B cell (primary cell): ENCODE measurements around the gene CAMTA1. TPM values are rescaled to one million over a fixed set of nuclear protein-coding genes. Genes with fewer than 3 reads are reported as not detected.

Experiments used
- ATAC-seq: fragments of 200-7000 bp; cut with Tn5 transposase; one replicate; pipeline ENCODE4 v1.10.0; 2021; ENCODE audit warnings: low read depth, mild to moderate bottlenecking, moderate number of reproducible peaks, moderate library complexity
- CTCF ChIA-PET: fragments of 350-600 bp; sonication (Branson Sonifier 250); formaldehyde crosslinking; loops from one replicate; lab custom pipeline; 2021; ENCODE audit warnings: antibody characterized with exemption, inconsistent platforms; lab: Charles Lee
- POLR2A ChIA-PET: fragments of 350-600 bp; sonication (Branson Sonifier 250); formaldehyde crosslinking; loops from one replicate; lab custom pipeline; 2021; ENCODE audit warnings: antibody characterized with exemption; lab: Charles Lee
- DNase-seq: peaks from one replicate; pipeline ENCODE4 v3.0.0; 2013
- H2AFZ ChIP-seq: 2 replicates; pipeline ENCODE4 v1.6.1; 2012; ENCODE audit warnings: mild to moderate bottlenecking, low read depth, low read length; ENCODE audit not compliant: insufficient read depth, poor library complexity, severe bottlenecking
- H3K27ac ChIP-seq, 2 donors: 1 replicate in 1 of 2; 2 replicates in 1 of 2; pipeline ENCODE4 v1.5.1; 2012 to 2013; ENCODE audit warnings: low read length in 2 of 2, mild to moderate bottlenecking in 2 of 2, moderate library complexity in 1 of 2
- H3K27me3 ChIP-seq, 4 experiments: fragments of 200-600 bp in 1 of 4; sonication (generic) in 1 of 4; replicated peaks in 1 of 4; 1 replicate in 2 of 4; 2 replicates in 2 of 4; pipeline versions ENCODE4 v1.6.1 to v1.7.0; 2013 to 2016; ENCODE audit warnings: low read length in 3 of 4, mild to moderate bottlenecking in 2 of 4, mixed read lengths in 1 of 4, moderate library complexity in 1 of 4; ENCODE audit not compliant: insufficient read depth in 4 of 4, control insufficient read depth in 3 of 4; ENCODE audit errors: control extremely low read depth in 1 of 4
- H3K36me3 ChIP-seq, 2 experiments: replicated peaks in 1 of 2; 1 replicate in 1 of 2; 2 replicates in 1 of 2; pipeline versions ENCODE4 v1.6.1 to v1.7.1; 2013; ENCODE audit warnings: low read length in 1 of 2; ENCODE audit not compliant: insufficient read depth in 2 of 2, control insufficient read depth in 1 of 2; ENCODE audit errors: control extremely low read depth in 1 of 2, extremely low read depth in 1 of 2
- H3K4me1 ChIP-seq, 2 donors: fragments of 200-600 bp in 1 of 2; sonication (generic) in 1 of 2; 1 replicate in 1 of 2; 2 replicates in 1 of 2; pipeline versions ENCODE4 v1.5.1 to v1.6.1; 2013 to 2017; ENCODE audit warnings: low read length in 2 of 2; ENCODE audit not compliant: control insufficient read depth in 2 of 2, insufficient read depth in 2 of 2
- H3K4me2 ChIP-seq: replicated peaks from 2 replicates; pipeline ENCODE3; 2012; ENCODE audit warnings: mild to moderate bottlenecking, low read depth, low read length; ENCODE audit not compliant: poor library complexity, severe bottlenecking
- H3K4me3 ChIP-seq, 5 experiments: fragments of 200-600 bp in 1 of 5; sonication (generic) in 1 of 5; 1 replicate in 3 of 5; 2 replicates in 2 of 5; pipeline versions ENCODE4 v1.5.1 to v1.7.0; 2011 to 2016; ENCODE audit warnings: low read length in 4 of 5, mild to moderate bottlenecking in 4 of 5, low read depth in 2 of 5, control low read depth in 1 of 5, moderate library complexity in 1 of 5; ENCODE audit not compliant: insufficient read depth in 1 of 5; ENCODE audit errors: control extremely low read depth in 1 of 5, extremely low read depth in 1 of 5
- H3K79me2 ChIP-seq: fragments of 200-600 bp; sonication (generic); one replicate; pipeline ENCODE4 v1.6.0; 2016; ENCODE audit warnings: low read length; ENCODE audit not compliant: control insufficient read depth, insufficient read depth
- H3K9ac ChIP-seq: fragments of 200-600 bp; sonication (generic); 2 replicates; pipeline ENCODE4 v1.6.1; 2017; ENCODE audit warnings: mild to moderate bottlenecking, low read length, moderate library complexity
- H3K9me3 ChIP-seq, 3 donors: one replicate each; pipeline versions ENCODE4 v1.6.1 to v1.7.1; 2013; ENCODE audit warnings: low read length in 2 of 3; ENCODE audit not compliant: control insufficient read depth in 2 of 3, insufficient read depth in 1 of 3; ENCODE audit errors: control extremely low read depth in 1 of 3
- H4K20me1 ChIP-seq: 2 replicates; pipeline ENCODE4 v1.6.0; 2012; ENCODE audit warnings: mild to moderate bottlenecking, low read length; ENCODE audit not compliant: insufficient read depth, control insufficient read depth, poor library complexity, severe bottlenecking
- H3K27ac Mint-ChIP-seq: one replicate; pipeline ENCODE4 v1.8.0; 2021; ENCODE audit warnings: mixed read lengths
- H3K27me3 Mint-ChIP-seq: one replicate; pipeline ENCODE4 v1.8.0; 2021; ENCODE audit warnings: mixed read lengths
- H3K4me1 Mint-ChIP-seq: one replicate; pipeline ENCODE4 v1.8.0; 2021; ENCODE audit warnings: mixed read lengths
- H3K4me3 Mint-ChIP-seq: one replicate; pipeline ENCODE4 v1.8.0; 2021; ENCODE audit warnings: mixed read lengths
- H3K9me3 Mint-ChIP-seq: one replicate; pipeline ENCODE4 v1.8.0; 2022; ENCODE audit warnings: mixed read lengths; ENCODE audit not compliant: insufficient read depth
- CTCF ChIP-seq: fragments of 200-600 bp; IDR thresholded peaks from one replicate; pipeline ENCODE4 v1.8.0; 2022; ENCODE audit warnings: antibody characterized with exemption, mild to moderate bottlenecking
- EZH2 ChIP-seq: IDR thresholded peaks from 2 replicates; pipeline ENCODE4 v1.6.1; 2012; ENCODE audit warnings: borderline replicate concordance, low read depth, mild to moderate bottlenecking, moderate library complexity, low read length; ENCODE audit not compliant: insufficient read depth, poor library complexity, severe bottlenecking
- WGBS: methylation state at CpG from one replicate; pipeline ENCODE4 v1.1.5; 2013; ENCODE audit warnings: missing lambda C conversion rate; ENCODE audit not compliant: insufficient coverage; 5-methylcytosine and 5-hydroxymethylcytosine counted together
- intact Hi-C: fragments of 100-400 bp; cut with micrococcal nuclease; formaldehyde crosslinking; loops from one replicate; pipeline ENCODE4 v1.10.0; 2022
- polyA plus RNA-seq: library from polyadenylated mRNA; depleted of rRNA; stranded (reverse); fragments of >200 nt; gene quantifications from 2 replicates; pipeline ENCODE4 v1.2.3, GENCODE V29; 2012
- total RNA-seq, 2 donors: library from RNA; stranded (reverse); fragments of 120-200 nt in 1 of 2; gene quantifications; 1 replicate in 1 of 2; 2 replicates in 1 of 2; pipeline versions ENCODE4 v1.2.3 to v1.2.4, GENCODE V29; 2013 to 2022

The CAMTA1 gene
- total and polyA plus RNA-seq, 2 donors (not counting 1 experiment from before 2014, with no cell fraction given): 42.2 to 45.7 TPM

DNA sequence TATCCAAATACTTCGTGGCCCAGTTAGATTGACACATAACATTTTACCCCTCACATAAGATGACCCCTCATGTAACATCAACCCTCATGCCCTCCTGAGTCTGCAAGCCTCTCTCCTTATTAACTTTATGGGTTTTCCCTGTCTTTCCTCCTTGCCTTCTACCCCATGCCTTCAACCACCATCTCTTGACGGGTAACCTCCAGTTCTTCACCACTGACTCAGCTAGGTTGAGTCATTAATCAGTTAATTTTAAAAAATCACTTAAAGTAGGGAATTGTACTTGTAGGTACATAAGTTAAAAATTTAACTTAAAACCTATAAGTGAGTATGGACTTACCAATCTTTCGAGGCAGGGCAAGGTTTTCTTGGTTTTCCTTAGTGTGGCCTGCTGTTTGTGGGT, 330.7 kb downstream of the CAMTA1 start:
- peaks cover 0 to 9% (median 0%) of the 10 kb centered on the region in 3 donors for H3K9me3 ChIP-seq
- H3K9ac ChIP-seq: no peak overlapping the region
- TF ChIP-seq EZH2 (no peak), CTCF (no peak)
- no peaks in the 10 kb centered on the region for H3K36me3 ChIP-seq
- DNase-seq (no peak), ATAC-seq (no peak)
- H3K27me3 Mint-ChIP-seq: peaks cover 6% of the 10 kb centered on the region
- H3K79me2 ChIP-seq: no peaks in the 10 kb centered on the region
- intact Hi-C loops: no loop called here
- H3K9me3 Mint-ChIP-seq: peaks cover 4% of the 10 kb centered on the region
- no peaks in the 10 kb centered on the region for H3K4me1 Mint-ChIP-seq
- no peaks in the 10 kb centered on the region for H3K27me3 ChIP-seq
- ChIA-PET CTCF (no interaction called here), POLR2A (no interaction called here)
- no peaks in the 10 kb centered on the region for H3K4me1 ChIP-seq
- no peak overlapping the region for H3K27ac ChIP-seq
- H4K20me1 ChIP-seq: no peaks in the 10 kb centered on the region
- 71% methylated on average over 1 of the region's 3 CpGs for WGBS
- H3K27ac Mint-ChIP-seq: no peak overlapping the region
- no peak overlapping the region for H2AFZ ChIP-seq
- no peak overlapping the region for H3K4me3 Mint-ChIP-seq
- H3K4me2 ChIP-seq: no peak overlapping the region
- H3K4me3 ChIP-seq: no peak overlapping the region

DNA sequence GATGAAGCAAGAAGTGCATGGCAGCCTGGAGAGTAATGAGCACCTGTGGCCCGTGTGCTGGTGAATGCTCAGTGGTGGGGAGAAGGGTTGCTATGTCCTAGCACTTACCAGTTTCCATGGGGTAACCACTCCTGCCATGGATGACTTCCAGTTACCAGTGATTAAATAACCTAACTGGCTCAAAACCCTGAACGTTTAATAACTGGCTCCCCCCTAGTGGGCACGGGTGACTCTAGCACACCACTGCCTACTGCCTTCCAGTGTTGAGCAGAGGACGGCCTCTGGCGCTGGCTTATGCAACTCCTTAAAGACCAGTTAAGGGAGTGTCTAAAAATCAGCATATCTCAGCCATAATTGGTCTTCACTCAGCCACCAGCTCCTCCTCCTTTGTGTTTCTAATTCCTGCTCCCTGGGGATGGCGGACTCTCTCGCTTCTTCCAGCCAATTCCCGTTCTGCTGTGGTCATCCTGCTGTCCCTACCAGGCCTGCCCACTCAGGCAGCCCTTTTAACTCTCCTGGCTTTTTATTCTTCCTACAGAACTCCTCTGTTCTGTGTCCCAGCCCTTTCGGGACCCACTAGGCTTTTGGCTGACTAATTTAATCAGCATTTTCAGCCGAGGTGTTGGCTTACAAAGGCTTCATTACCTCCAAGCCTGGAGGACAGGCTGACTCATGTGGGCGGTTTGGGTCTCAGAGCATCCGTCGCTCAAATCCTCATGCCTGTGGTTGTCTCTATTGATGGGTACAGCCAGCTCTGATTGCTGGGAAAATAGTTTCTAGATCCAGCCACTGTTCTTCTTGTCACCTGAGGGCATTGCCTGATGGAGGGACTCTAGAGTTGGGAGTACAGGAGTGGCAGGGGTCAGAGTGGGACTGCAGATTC, 332.4 kb downstream of the CAMTA1 start:
- H3K27ac Mint-ChIP-seq: no peak overlapping the region
- intact Hi-C loops: no loop called here
- no peaks in the 10 kb centered on the region for H3K27me3 Mint-ChIP-seq
- ChIA-PET POLR2A (no interaction called here), CTCF (no interaction called here)
- Histone ChIP-seq H3K9ac (no peak overlapping the region), H3K79me2 (no peaks in the 10 kb centered on the region), H3K4me2 (no peak overlapping the region), H4K20me1 (no peaks in the 10 kb centered on the region), H3K27ac (no peak overlapping the region), H3K27me3 (no peaks in the 10 kb centered on the region), H3K4me3 (no peak overlapping the region), H3K36me3 (no peaks in the 10 kb centered on the region), H2AFZ (no peak overlapping the region), H3K4me1 (no peaks in the 10 kb centered on the region), H3K9me3 (peaks cover 0 to 9% (median 0%) of the 10 kb centered on the region in 3 donors)
- H3K4me1 Mint-ChIP-seq: no peaks in the 10 kb centered on the region
- peaks cover 4% of the 10 kb centered on the region for H3K9me3 Mint-ChIP-seq
- no peak for ATAC-seq
- no peak overlapping the region for H3K4me3 Mint-ChIP-seq
- no peak for TF ChIP-seq CTCF
- TF ChIP-seq EZH2: no peak
- 58% methylated on average over 12 of the region's 13 CpGs for WGBS
- DNase-seq: no peak
